Measurements from ENCODE around the gene MS4A6E.

- TF ChIP-seq, protein P1, sequence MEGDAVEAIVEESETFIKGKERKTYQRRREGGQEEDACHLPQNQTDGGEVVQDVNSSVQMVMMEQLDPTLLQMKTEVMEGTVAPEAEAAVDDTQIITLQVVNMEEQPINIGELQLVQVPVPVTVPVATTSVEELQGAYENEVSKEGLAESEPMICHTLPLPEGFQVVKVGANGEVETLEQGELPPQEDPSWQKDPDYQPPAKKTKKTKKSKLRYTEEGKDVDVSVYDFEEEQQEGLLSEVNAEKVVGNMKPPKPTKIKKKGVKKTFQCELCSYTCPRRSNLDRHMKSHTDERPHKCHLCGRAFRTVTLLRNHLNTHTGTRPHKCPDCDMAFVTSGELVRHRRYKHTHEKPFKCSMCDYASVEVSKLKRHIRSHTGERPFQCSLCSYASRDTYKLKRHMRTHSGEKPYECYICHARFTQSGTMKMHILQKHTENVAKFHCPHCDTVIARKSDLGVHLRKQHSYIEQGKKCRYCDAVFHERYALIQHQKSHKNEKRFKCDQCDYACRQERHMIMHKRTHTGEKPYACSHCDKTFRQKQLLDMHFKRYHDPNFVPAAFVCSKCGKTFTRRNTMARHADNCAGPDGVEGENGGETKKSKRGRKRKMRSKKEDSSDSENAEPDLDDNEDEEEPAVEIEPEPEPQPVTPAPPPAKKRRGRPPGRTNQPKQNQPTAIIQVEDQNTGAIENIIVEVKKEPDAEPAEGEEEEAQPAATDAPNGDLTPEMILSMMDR (IDR thresholded peaks at IDR 0.05) = no peak
- TF ChIP-seq POLR2A (IDR thresholded peaks at IDR 0.05) = no peak
These were observed 45.7 kb downstream of the MS4A6E start for GRCh38 chr11:60372767-60373166.
